GM21737 (cell line): Measurements from ENCODE around the gene CDH13.

Experiments used
- ATAC-seq: cut with Tn5 transposase; IDR thresholded peaks from one replicate; pipeline ENCODE4 v1.9.1; 2021; ENCODE audit warnings: mild to moderate bottlenecking, moderate library complexity; ENCODE audit not compliant: unreplicated experiment

CDH13 gene

DNA sequence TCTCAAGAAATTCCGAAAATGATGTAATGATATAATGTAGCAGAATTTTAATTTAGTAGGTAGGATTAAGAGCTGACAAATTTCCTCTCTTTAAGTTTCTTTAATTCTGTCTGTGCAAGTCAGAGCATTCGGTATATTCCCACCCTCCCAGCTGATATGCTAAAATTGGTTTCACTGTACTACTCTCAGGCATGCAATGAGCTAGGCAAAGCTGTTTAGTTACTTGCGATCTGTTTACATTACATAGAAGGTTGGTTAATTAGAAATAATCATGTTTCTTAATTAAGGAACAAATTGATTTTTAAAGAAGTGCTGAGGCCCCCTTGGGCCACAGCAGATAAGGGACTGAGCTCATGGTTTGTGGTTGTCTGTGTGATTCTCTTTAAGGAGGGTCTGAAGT lies 748.2 kb downstream of the CDH13 start:
- no peak for ATAC-seq

DNA sequence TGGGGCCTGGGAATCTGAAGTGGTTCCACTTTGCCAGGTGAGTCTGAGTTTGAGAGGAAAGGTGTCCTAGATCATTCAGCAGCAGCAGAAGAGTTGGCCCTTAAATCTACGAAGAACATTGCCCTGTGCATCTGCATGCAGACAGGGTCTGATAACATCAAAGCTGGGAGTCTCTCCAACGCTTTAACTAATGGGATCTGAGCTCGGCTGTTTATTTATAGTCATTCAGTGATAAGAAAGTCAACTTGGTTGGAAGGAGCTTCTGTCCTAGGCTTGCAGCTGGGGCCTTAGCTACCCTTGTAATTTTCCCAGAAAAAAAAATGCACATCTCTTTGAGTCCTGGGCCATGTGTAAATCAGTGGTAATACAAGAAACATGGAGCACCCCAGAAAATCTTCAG lies 763.0 kb downstream of the CDH13 start:
- ATAC-seq = no peak

GRCh38 chr16:83390759-83391158 lies 764.0 kb downstream of the CDH13 start:
- ATAC-seq = no peak

- no peak for ATAC-seq
Measured at GRCh38 chr16:83392743-83393142, 766.0 kb downstream of the CDH13 start.

DNA sequence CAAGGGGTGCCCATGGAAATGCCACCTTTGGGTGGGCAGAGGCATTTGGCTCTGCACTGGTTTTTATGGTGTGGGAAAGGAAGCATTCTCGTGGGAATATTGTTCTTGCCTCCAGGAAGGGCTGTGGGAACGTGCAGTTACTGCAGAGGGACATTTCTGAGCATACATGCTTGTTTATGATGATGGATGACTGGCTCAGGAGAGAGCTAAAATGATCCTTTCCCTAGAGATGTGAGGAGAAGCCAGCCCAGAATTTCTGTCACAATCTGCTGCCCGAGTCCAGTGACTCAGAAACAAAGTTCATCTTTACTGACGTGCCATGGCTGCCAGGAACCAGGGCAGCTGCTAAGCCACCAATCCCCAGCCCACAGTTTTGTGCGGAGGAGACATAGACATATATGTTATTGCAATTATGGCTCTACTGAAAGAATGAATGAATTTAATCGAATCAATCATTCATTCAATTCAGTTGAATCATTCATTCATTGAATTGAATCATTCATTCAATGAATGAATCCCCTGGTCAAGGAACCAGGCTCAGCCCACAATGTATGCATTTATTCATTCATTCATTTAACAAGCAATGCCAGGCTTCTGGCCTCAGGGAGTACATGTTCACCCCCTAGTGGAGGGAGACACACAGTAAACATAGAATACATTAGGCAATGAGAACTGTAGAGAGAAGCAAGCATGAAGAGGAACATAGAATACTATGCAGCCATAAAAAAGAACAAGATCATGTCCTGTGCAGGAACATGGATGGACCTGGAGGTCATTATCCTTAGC lies 766.6 kb downstream of the CDH13 start:
- ATAC-seq = no peak

DNA sequence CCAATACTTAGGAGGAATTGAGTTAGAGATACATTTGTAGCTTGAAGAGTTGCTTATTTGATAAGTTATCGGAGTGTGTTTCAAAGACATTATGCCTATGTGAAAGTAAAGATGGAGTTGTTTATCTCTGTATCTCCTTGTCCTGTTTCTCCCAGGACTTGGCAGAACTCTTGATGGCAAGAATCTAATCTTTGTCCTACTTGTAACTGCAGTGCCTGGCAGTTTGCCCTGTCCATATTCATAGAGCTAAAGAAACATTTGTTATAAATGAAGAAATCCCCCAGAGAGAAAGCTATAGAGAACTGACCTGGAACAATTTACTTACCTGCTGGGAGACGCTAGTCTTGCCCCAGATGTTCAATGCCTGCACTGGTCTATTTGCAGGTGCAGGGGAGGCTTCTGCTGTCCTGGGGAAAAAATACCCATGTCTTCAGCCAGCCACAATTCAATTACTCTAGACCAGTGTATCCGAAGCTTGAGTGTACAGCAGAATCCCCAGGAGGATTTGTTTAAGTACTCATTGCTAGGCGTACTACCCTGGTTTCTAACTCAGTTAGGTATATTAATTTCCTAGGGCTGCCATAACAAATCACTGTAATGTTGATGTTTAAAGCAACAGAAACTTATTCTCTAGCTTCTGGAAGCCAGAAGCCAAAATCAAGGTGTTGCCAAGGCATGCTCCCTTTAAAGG lies 771.0 kb downstream of the CDH13 start:
- ATAC-seq = no peak

GRCh38 chr16:83400234-83400633 lies 773.5 kb downstream of the CDH13 start:
- ATAC-seq = no peak

- no peak for ATAC-seq
Measured at GRCh38 chr16:83402160-83402814, 775.5 kb downstream of the CDH13 start.

- ATAC-seq = no peak
Measured at GRCh38 chr16:83402967-83403366, 776.2 kb downstream of the CDH13 start.

DNA sequence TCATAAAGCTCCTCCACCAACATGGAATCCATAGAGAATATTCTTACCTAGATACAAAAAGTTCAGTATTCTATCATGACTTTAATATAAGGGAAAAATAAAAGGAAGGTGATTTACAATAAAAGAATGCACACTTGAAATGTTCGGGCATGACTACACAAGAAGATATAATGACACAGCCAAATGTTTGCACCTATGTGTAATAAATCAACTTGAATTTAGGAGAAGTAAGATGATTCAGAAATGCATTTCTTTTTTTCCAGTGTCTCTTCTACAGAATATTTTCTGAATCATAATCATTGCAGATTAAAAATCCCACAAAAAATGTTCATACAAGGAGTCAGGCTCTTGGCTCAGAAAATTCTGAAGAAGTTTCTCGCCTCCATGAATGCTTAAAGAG lies 777.0 kb downstream of the CDH13 start:
- no peak for ATAC-seq

DNA sequence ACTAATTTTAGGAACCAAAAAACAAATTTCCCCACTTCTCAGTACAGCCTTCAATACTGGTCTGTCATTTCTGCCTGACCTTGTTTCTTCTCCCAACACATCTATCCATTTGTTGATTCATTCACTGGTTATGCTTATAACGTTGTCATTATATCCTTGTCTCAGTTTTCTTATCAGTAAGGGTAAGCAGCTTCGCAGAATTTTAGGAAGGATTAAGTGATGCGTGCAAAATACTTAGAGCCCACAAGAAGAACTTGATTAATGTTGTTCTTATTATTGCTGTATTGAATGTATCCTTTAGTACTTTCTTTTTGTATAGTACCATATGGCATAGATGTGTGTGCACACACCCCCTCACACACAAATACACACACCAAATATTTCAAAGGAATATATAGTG lies 777.5 kb downstream of the CDH13 start:
- no peak for ATAC-seq

DNA sequence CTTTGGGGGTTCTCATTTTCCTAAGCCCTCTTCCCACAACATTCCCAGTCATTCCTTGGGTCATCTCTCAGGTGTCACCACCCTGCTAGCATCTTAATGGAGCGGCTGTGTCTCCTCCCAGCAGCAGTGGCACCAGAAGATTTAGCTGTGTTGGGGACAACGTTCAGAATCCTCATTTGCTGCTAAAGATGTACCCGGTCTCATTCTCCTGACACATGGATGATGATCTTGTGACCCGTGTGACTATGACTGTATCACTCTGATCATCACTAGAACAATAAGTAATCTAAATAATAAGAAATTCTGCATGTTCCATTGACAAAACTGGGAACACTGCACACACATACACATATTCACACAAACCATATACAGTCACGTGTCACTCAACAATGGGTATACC lies 781.2 kb downstream of the CDH13 start:
- ATAC-seq = no peak

- ATAC-seq = no peak
Measured at GRCh38 chr16:83409347-83409746, 782.6 kb downstream of the CDH13 start.

- no peak for ATAC-seq
Measured at GRCh38 chr16:83418565-83418964, 791.8 kb downstream of the CDH13 start.

DNA sequence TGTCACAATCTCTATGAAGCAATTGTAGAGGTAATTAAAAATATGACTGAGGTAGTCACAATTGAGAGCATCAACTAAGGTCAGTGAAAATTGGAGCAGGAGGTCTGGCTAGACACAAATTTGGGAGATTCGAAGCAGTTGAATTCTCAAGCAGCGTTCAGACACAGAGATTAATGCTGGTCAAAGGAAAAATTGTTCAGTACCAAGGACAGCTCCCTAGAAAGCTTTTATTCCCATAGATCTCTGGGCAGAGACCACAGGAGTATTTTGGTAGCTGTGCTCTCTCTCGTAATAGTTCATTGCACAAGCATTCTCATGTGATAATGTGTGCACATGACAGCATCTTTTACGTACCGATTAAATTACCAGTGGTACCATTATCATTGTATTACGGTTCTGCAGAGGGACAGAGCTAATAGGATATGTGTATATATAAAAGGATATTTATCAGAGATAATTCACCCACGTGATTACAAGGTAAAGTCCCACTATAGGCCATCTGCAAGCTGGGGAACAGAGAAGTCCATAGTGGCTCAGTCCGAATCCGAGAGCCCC lies 793.5 kb downstream of the CDH13 start:
- ATAC-seq = no peak

- ATAC-seq = no peak
Measured at GRCh38 chr16:83433201-83433600, 806.4 kb downstream of the CDH13 start.

DNA sequence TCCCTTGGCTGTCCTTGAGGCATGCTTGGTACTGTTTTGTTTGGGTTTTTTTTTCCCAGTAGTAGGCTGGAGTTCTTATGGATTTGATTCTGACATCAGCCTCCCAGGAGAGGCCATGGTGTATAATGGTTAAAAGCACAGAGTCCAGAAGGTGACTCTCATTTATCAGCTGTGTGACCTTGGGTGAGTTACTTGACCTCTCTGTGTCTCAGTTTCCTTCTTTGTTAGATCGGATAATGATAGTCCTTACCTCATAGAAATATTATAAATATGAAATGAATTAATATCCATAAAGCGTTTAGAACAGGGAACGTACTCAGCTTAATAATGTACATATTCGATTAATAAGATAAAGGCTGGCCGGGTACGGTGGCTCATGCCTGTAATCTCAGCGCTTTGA lies 810.3 kb downstream of the CDH13 start:
- ATAC-seq = no peak

GRCh38 chr16:83438326-83438725 lies 811.6 kb downstream of the CDH13 start:
- no peak for ATAC-seq

DNA sequence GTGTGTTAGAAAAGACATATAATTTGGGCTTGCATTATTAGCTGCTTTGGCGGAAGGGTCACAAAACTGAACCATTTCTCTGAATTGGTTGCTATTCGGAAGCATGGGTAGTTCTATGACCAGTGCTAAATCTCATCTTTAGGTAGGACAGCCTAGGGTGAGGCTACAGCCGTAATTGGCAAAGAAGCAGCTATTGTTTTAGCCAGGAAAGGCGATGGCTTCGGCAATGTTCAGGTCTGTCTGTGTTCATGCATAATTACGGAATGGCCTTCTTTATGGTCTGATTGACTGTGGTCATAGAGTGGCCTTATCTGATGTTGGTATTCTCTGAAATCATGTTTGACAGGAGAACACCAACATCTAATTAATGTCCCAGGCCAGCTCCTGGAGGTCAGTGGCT lies 812.6 kb downstream of the CDH13 start:
- ATAC-seq = no peak

GRCh38 chr16:83441517-83441916 lies 814.7 kb downstream of the CDH13 start:
- no peak for ATAC-seq

GRCh38 chr16:83443972-83444371 lies 817.2 kb downstream of the CDH13 start:
- no peak for ATAC-seq

GRCh38 chr16:83447560-83447959 lies 820.8 kb downstream of the CDH13 start:
- no peak for ATAC-seq
